Natural killer cell (primary cell): ENCODE results near the gene TMEM179B. TPM values are rescaled to one million over a fixed set of nuclear protein-coding genes. Genes with fewer than 3 reads are reported as not detected.

ENCODE experiments used
- ATAC-seq, 3 donors: fragments of 150-1000 bp in 2 of 3; fragments of 200-7000 bp in 1 of 3; cut with Tn5 transposase; 1 replicate in 1 of 3; 2 replicates in 2 of 3; pipeline ENCODE4 v1.10.0; 2021; ENCODE audit warnings: mild to moderate bottlenecking in 2 of 3, moderate library complexity in 2 of 3
- DNase-seq, 2 donors: peaks; one replicate each; pipeline versions ENCODE4 v3.0.0 to v3.0.0-alpha.2; 2013 to 2021; ENCODE audit warnings: mixed read lengths in 1 of 2
- H3K27ac ChIP-seq: one replicate; pipeline ENCODE4 v1.5.1; 2013; ENCODE audit warnings: mild to moderate bottlenecking, low read length
- H3K27me3 ChIP-seq: one replicate; pipeline ENCODE4 v1.6.1; 2013; ENCODE audit warnings: low read length; ENCODE audit not compliant: control insufficient read depth, insufficient read depth
- H3K36me3 ChIP-seq: one replicate; pipeline ENCODE4 v1.6.1; 2013; ENCODE audit warnings: low read length; ENCODE audit not compliant: control insufficient read depth, insufficient read depth
- H3K4me1 ChIP-seq: one replicate; pipeline ENCODE4 v1.6.1; 2013; ENCODE audit warnings: low read length; ENCODE audit not compliant: control insufficient read depth, insufficient read depth
- H3K4me3 ChIP-seq: one replicate; pipeline ENCODE4 v1.5.1; 2013; ENCODE audit warnings: low read length
- H3K9me3 ChIP-seq: one replicate; pipeline ENCODE4 v1.6.1; 2013; ENCODE audit warnings: low read length; ENCODE audit not compliant: control insufficient read depth, insufficient read depth
- H3K27ac Mint-ChIP-seq, 2 donors: one replicate each; pipeline ENCODE4 v1.8.0; 2022; ENCODE audit warnings: mild to moderate bottlenecking in 2 of 2, mixed read lengths in 2 of 2, moderate library complexity in 1 of 2
- H3K27me3 Mint-ChIP-seq, 2 donors: one replicate each; pipeline ENCODE4 v1.8.0; 2022; ENCODE audit warnings: low read depth in 2 of 2, mixed read lengths in 2 of 2
- H3K36me3 Mint-ChIP-seq: one replicate; pipeline ENCODE4 v1.8.0; 2022; ENCODE audit warnings: mixed read lengths
- H3K4me1 Mint-ChIP-seq, 2 donors: one replicate each; pipeline ENCODE4 v1.8.0; 2022; ENCODE audit warnings: mixed read lengths in 2 of 2
- H3K4me3 Mint-ChIP-seq: one replicate; pipeline ENCODE4 v1.8.0; 2022; ENCODE audit warnings: mild to moderate bottlenecking, moderate library complexity, mixed read lengths
- H3K9me3 Mint-ChIP-seq, 2 donors: one replicate each; pipeline ENCODE4 v1.8.0; 2022; ENCODE audit warnings: mixed read lengths in 2 of 2
- CTCF ChIP-seq: fragments of 200-600 bp; IDR thresholded peaks from one replicate; pipeline ENCODE4 v1.8.0; 2022; ENCODE audit warnings: antibody characterized with exemption
- WGBS: methylation state at CpG from one replicate; pipeline ENCODE4 v1.1.7; 2013; ENCODE audit warnings: missing lambda C conversion rate; ENCODE audit not compliant: insufficient coverage; 5-methylcytosine and 5-hydroxymethylcytosine counted together
- intact Hi-C: fragments of 100-400 bp; cut with micrococcal nuclease; formaldehyde crosslinking; loops from one replicate; pipeline ENCODE4 v1.14.2; 2022
- total RNA-seq, 4 donors: library from RNA; stranded (reverse); fragments of 120-200 nt in 1 of 4; gene quantifications; one replicate each; pipeline versions ENCODE4 v1.2.3 to v1.2.4, GENCODE V29; 2013 to 2022

TMEM179B gene
- total RNA-seq, 3 donors from 2014 or later (not counting 1 experiment from before 2014, with no cell fraction given), result 33.7 to 41.1 (median 36.3) TPM

DNA sequence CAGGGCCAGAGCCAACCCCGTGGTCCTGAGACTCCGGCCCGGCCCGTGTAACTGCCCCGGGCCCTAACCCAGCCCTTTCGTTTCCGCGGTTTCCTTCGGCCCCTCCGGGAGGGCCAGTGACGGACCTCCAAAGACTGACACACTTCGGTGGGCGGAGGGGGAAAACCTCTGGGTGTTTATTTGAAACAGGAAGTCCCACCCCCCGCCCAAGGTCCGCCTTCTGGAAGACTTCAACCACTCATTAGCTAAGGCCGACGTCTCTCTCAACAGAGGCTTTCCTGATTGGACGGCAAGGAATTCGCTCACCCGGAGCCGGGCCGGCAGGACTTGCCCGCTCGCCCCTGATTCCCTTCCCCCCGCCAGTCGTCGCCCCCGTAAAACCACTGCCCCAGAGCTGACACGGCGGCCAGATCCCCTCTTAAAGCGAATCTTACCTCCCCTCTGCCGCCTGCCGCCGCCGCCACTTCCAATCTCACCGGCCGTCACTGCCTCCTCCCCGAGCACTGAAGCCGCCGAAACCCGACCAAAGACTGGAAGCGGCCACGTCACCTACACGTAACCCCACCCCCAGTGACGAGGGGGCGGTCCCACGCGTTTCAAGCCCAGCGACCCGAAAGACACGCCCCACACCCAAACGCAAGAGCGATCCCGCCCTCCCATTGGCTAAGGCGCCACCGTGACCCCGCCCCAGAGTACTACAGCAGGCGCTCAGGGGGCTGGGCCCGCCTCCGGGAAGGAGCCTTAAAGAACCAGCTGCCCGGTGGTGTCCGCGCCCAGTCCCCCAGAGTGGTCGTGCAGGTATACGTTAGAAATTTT, 44.5 kb downstream of the TMEM179B start, which contains the start of gene STX5:
TSS of gene STX5 (minus strand) at position 532 of the 816 bp plus-strand sequence. CDS start 808 bp downstream, outside the sequence.
- intact Hi-C loops, result loop anchor here (1.0 to 2.0 kb wide), 3 partner anchors 8 to 105 kb away; partner anchors contain the start of genes HNRNPUL2, NXF1 and WDR74
- DNase-seq (peak; percentile 100), ATAC-seq (peak; percentile 90 to 98 (median 93))
- H3K27ac Mint-ChIP-seq, result peak within 1 kb of the TSS; percentile 99 to 100
- H3K4me1 ChIP-seq, result peaks cover 22% of the 10 kb centered on the region
- H3K9me3 Mint-ChIP-seq, result no peaks in the 10 kb centered on the region
- no peaks in the 10 kb centered on the region for H3K27me3 Mint-ChIP-seq
- H3K9me3 ChIP-seq, result no peaks in the 10 kb centered on the region
- no peaks in the 10 kb centered on the region for H3K27me3 ChIP-seq
- H3K36me3 Mint-ChIP-seq, result no peaks in the 10 kb centered on the region
- H3K27ac ChIP-seq, result peak within 1 kb of the TSS; percentile 93
- peaks cover 27 to 42% of the 10 kb centered on the region in 2 donors for H3K4me1 Mint-ChIP-seq
- H3K4me3 Mint-ChIP-seq, result peak within 1 kb of the TSS; percentile 97
- H3K36me3 ChIP-seq, result peaks cover 46% of the 10 kb centered on the region
- WGBS, result under 1% methylated on average over 65 of the region's 65 CpGs
- no peak for TF ChIP-seq CTCF
- peak within 1 kb of the TSS; percentile 87 for H3K4me3 ChIP-seq

DNA sequence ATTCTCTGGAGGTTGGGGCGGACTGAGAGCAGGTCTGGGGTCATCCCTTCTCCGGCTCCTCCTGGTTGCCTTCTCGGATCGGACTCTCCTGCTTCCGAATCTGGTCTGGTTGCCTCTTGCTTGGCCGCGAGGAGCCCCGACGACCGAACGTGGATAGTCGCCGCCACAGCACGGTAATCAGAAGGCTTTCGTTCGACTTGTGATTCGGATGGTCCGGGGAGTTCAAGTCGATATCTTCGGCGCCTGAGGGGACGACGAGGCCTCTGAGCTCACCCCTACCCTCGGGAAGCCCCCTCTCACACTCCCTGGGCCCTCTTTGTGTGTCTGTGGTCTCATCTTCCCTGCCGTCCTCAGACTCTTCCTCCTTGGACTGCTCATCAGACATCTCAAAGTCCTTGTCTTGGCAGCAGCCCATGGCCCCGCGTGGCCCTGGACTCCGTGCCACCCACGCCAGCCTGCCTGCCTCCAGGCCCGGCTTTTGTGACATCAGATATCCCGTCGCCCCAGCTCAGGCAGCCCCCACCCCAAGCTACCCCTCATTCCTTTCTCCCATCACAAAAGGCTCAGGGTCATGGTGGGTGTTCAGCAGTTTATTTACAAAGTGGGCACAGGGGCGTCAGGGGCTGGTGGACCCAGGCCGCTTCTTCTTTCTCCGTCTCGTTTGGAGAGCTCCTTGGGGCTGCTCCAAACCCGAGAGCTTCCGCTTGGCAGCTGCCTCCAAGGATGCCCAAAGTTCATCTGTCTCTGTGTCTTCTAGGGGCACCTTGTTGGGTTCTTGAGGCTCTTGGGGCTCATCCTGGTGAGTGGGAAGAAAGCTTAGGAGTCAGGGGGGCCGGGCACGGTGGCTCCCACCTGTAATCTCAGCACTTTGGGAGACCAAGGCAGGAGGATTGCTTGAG, 45.4 kb downstream of the TMEM179B start, which contains the start of gene TEX54:
TSS of gene TEX54 (minus strand) at position 506 of the 899 bp plus-strand sequence.
- no peaks in the 10 kb centered on the region for H3K9me3 ChIP-seq
- Mint-ChIP-seq H3K27ac (peak within 1 kb of the TSS; percentile 99 to 100), H3K36me3 (no peaks in the 10 kb centered on the region), H3K4me3 (peak within 1 kb of the TSS; percentile 97), H3K9me3 (no peaks in the 10 kb centered on the region), H3K27me3 (no peaks in the 10 kb centered on the region), H3K4me1 (peaks cover 26 to 42% of the 10 kb centered on the region in 2 donors)
- H3K27me3 ChIP-seq, result no peaks in the 10 kb centered on the region
- 26% methylated on average over 40 of the region's 40 CpGs for WGBS
- H3K36me3 ChIP-seq, result peaks cover 37% of the 10 kb centered on the region
- H3K4me1 ChIP-seq, result peaks cover 22% of the 10 kb centered on the region
- DNase-seq (no peak), ATAC-seq (peak in 2 of 3 donors; percentile 1)
- intact Hi-C loops, result loop anchor here (1.0 to 2.0 kb wide), 2 partner anchors 27 to 106 kb away; partner anchors contain the start of genes HNRNPUL2 and NXF1
- peak within 1 kb of the TSS; percentile 93 for H3K27ac ChIP-seq
- peak within 1 kb of the TSS; percentile 87 for H3K4me3 ChIP-seq
- TF ChIP-seq CTCF, result no peak

DNA sequence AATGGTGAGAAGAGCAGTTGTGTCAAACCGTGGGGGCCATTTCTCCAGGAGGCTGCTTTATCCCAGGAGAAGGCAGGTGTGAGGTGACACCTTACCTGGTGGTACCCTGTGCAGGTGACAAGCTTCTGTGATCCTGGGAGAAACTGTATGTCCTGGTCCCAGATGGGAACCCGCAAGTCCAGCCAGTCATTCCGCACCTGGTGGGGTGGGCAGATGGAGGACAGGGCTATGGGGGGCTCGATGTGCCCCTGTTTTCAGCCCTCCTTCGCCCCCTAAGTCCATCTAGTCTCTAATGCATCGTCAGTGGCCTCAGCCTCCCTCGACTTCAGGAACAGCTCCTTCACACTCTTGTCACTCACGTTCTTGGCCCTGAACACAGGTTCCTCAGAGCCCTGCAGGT, 48.1 kb downstream of the TMEM179B start:
- ATAC-seq (no peak), DNase-seq (no peak)
- Mint-ChIP-seq H3K9me3 (no peaks in the 10 kb centered on the region), H3K4me3 (no peak overlapping the region), H3K27ac (peak overlapping the region in 1 of 2 donors; percentile 36), H3K36me3 (no peaks in the 10 kb centered on the region), H3K4me1 (peaks cover 40 to 50% of the 10 kb centered on the region in 2 donors), H3K27me3 (no peaks in the 10 kb centered on the region)
- Histone ChIP-seq H3K9me3 (no peaks in the 10 kb centered on the region), H3K4me1 (peaks cover 30% of the 10 kb centered on the region), H3K27me3 (no peaks in the 10 kb centered on the region), H3K4me3 (no peak overlapping the region), H3K27ac (no peak overlapping the region), H3K36me3 (peaks cover 30% of the 10 kb centered on the region)
- no peak for TF ChIP-seq CTCF
- intact Hi-C loops, result no loop called here
- WGBS, result 95% methylated on average over 8 of the region's 8 CpGs
